ENCODE measurements around the gene UGT2B28. TPM values are rescaled to one million over a fixed set of nuclear protein-coding genes. Genes with fewer than 3 reads are reported as not detected.
"Not testable (repeated sequence)": the region's sequence is repeated elsewhere in the genome, so short reads cannot be mapped to it uniquely, and the experiment has no call there.

Gene UGT2B28
- total RNA-seq, 1 donor from 2014 or later: not detected

DNA sequence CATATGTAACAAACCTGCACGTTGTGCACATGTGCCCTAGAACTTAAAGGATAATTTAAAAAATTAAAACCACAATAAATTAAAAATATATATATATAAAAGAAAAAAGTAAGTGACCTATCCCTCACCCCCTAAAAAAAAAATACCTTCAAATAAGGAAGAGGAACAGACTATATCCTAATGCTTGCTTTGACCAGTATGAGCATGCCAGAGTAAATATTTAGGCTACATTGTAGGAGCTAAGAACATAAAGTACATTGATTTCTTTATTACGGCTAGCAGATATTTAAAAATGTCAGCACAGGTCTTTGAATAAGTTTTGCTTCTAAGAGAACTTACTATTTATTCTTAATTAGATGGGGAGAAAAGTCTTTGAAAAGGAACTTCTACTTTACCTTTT is 62.8 kb downstream of the UGT2B28 start:
- DNase-seq (ENCODE audit: low read depth in 2 of 2): not testable (repeated sequence)

DNA sequence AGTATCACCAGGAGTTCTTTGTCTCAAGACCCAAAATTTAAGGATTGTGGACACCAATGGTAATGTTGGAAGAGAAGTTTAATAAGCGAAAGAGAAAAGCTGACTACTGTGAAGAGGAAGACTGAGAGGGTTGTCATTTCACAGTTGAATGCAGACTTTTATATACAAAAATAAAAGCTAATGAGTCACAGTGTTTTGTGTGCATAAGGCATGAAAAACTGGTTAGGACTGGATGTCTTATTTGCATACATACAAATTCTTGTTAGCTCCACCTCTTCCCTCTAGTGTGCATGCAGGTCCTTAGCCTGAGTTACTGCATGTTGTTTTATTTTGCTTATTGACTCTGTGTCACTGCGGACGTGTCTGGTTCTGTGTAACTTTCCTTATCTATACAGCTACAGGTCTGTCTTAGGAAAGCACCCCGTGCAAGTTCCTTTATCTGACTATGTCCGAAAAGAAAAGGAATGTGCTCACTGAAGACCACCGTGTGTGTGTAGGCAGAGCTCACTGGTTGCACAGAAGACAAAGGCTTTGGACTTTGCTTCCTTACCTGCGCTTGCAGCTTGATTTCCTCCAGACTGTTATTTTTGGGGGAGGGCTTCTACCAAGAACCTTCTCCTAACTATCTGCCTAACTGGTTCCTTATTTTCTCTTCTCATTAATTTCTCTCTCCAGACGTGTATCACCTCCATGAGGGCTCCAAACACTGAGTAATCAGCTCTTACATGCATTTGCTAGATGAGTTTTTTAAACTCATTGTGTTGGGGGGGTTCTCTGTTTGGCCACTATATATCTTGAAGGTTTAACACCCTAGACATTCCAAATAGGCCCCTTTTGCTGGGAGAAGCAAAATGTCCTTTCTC is 63.5 kb downstream of the UGT2B28 start:
- DNase-seq (ENCODE audit: low read depth in 2 of 2): not testable (repeated sequence)

Other genes starting within 250 kb of the UGT2B28 start
- not detected in 2 replicates for gene UGT2B7, start 184.0 kb upstream of the UGT2B28 start, total RNA-seq
- gene UGT2B11, start 65.7 kb upstream of the UGT2B28 start, total RNA-seq: not detected in 2 replicates
- gene UGT2B4, start 215.4 kb downstream of the UGT2B28 start, total RNA-seq: not detected in 2 replicates